Left lung (tissue), 10 donors: Measurements from ENCODE around the gene ABHD17B. TPM values are rescaled to one million over a fixed set of nuclear protein-coding genes. Genes with fewer than 3 reads are reported as not detected.

Source experiments
- ATAC-seq: fragments of 200-7000 bp; cut with Tn5 transposase; one replicate; pipeline ENCODE4 v1.9.1; 2020; ENCODE audit warnings: moderate library complexity
- DNase-seq, 4 donors: peaks; one replicate each; pipeline ENCODE4 v3.0.0-alpha.2; 2013 to 2020
- H3K27ac ChIP-seq, 2 donors: fragments of 200-600 bp; sonication (generic) in 1 of 2; one replicate each; pipeline versions ENCODE4 v1.5.0 to v1.8.0; 2020 to 2021
- H3K27me3 ChIP-seq, 2 donors: fragments of 200-600 bp; sonication (generic) in 1 of 2; one replicate each; pipeline versions ENCODE4 v1.5.0 to v1.8.0; 2020 to 2021
- H3K36me3 ChIP-seq, 2 donors: fragments of 200-600 bp; sonication (generic) in 1 of 2; one replicate each; pipeline versions ENCODE4 v1.5.0 to v1.8.0; 2020 to 2021
- H3K4me1 ChIP-seq, 2 donors: fragments of 200-600 bp; one replicate each; pipeline ENCODE4 v1.8.0; 2021
- H3K4me3 ChIP-seq, 2 donors: fragments of 200-600 bp; sonication (generic) in 1 of 2; one replicate each; pipeline versions ENCODE4 v1.5.0 to v1.8.0; 2020 to 2021; ENCODE audit warnings: mild to moderate bottlenecking in 1 of 2
- H3K9me3 ChIP-seq, 2 donors: fragments of 200-600 bp; sonication (generic) in 1 of 2; one replicate each; pipeline versions ENCODE4 v1.5.0 to v1.8.0; 2020 to 2021
- intact Hi-C, 2 donors: fragments of 100-400 bp; cut with DNase I; formaldehyde crosslinking; loops; one replicate each; pipeline versions ENCODE4 v1.11.2 to v1.14.2; 2022
- polyA plus RNA-seq, 6 donors: library from polyadenylated mRNA; unstranded; fragments of 120-200 nt; gene quantifications; one replicate each; pipeline ENCODE4 v1.2.1, GENCODE V29; 2013; ENCODE audit not compliant: insufficient read length in 6 of 6
- total RNA-seq, 2 donors: library from RNA; stranded (reverse); fragmentation: NEBNext Ultra II Directional; extraction: Animal tissue kit (Norgen Biotek cat#: 25700); gene quantifications; one replicate each; pipeline ENCODE4 v1.2.1, GENCODE V29; 2021
- TF ChIP-seq, protein P1 (sequence below), 2 donors: fragments of 200-600 bp; sonication (generic) in 1 of 2; IDR thresholded peaks; one replicate each; pipeline versions ENCODE4 v1.5.0 to v1.8.0; 2021; ENCODE audit warnings: antibody characterized with exemption in 2 of 2
- donor health status: DM: no; HTN: yes; CAD: no.
- donor health status: DM: no; HTN: no; CAD: no.

The ABHD17B gene
- total and polyA plus RNA-seq, 8 donors = 13.6 to 27.5 (median 25.8) TPM

DNA sequence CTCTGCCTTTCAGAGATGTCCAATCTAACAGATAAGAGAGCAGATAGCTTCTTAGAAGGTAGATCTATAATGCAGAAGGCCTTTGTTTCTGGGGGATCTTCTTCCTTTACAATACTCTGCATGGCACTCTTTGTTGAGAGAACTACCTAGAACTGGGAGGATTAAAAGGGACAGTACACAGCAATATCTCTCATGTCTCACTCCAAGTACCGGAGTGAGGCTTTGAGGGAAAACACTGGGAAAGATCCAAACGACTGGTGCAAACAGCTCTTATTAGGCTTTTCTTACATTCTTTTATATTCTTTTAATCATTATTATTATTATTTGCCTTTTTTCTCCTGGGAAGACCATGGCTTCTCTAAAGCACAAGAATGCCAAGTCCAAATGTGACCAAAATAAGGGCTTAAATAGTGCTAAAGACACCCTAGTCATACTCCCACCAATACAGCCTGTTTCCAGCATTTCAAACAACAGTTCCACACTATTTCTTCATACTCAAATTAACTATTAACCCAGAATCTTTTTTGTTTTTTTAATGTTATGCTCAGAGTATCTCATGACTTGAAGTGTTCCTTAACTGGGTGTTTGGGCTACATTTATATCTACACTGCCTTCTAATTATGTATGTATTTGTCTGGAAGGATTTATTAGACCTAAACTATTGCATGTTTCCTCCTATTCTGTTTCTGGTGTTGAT lies 52.7 kb downstream of the ABHD17B start:
- intact Hi-C loops = loop anchor here in 1 of 2 donors (10.0 kb wide), 1 partner anchor 57 kb away; the partner anchor contains the start of genes ABHD17B and C9orf85
- peaks cover 0 to 21% of the 10 kb centered on the region in 2 donors for H3K9me3 ChIP-seq
- DNase-seq (no peak), ATAC-seq (no peak)
- H3K4me3 ChIP-seq = no peak overlapping the region
- H3K36me3 ChIP-seq = no peaks in the 10 kb centered on the region
- H3K27me3 ChIP-seq = no peaks in the 10 kb centered on the region
- TF ChIP-seq, protein P1, sequence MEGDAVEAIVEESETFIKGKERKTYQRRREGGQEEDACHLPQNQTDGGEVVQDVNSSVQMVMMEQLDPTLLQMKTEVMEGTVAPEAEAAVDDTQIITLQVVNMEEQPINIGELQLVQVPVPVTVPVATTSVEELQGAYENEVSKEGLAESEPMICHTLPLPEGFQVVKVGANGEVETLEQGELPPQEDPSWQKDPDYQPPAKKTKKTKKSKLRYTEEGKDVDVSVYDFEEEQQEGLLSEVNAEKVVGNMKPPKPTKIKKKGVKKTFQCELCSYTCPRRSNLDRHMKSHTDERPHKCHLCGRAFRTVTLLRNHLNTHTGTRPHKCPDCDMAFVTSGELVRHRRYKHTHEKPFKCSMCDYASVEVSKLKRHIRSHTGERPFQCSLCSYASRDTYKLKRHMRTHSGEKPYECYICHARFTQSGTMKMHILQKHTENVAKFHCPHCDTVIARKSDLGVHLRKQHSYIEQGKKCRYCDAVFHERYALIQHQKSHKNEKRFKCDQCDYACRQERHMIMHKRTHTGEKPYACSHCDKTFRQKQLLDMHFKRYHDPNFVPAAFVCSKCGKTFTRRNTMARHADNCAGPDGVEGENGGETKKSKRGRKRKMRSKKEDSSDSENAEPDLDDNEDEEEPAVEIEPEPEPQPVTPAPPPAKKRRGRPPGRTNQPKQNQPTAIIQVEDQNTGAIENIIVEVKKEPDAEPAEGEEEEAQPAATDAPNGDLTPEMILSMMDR (IDR thresholded peaks at IDR 0.05) = no peak
- H3K27ac ChIP-seq = no peak overlapping the region
- H3K4me1 ChIP-seq = no peaks in the 10 kb centered on the region

DNA sequence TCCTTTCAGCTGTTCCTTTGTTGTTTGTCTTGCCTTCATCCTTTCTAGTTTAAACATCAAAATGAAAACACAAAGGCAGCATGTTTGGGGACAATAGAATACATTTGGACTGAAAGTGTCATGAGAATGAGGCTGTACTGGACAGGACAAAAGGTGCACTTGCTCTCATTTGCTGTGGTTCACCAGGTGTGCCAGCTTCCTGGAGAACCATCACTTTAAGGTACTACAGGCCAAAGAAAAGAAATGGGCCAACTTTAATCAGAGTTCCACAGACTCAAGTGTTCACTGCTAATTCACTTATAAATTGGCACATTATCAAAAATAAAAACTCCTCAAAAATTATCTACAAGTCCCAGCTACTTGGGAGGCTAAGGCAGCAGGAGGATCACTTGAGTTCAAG lies 53.8 kb downstream of the ABHD17B start:
- H3K27me3 ChIP-seq = no peaks in the 10 kb centered on the region
- no peaks in the 10 kb centered on the region for H3K36me3 ChIP-seq
- DNase-seq = peak in 1 of 4 donors; percentile 35
- no peak overlapping the region for H3K27ac ChIP-seq
- peaks cover 0 to 21% of the 10 kb centered on the region in 2 donors for H3K9me3 ChIP-seq
- TF ChIP-seq, protein P1 (IDR thresholded peaks at IDR 0.05) = no peak
- intact Hi-C loops = loop anchor here in 1 of 2 donors (10.0 kb wide), 1 partner anchor 58 kb away; the partner anchor contains the start of genes ABHD17B and C9orf85
- H3K4me1 ChIP-seq = no peaks in the 10 kb centered on the region
- peak; percentile 80 for ATAC-seq
- no peak overlapping the region for H3K4me3 ChIP-seq

DNA sequence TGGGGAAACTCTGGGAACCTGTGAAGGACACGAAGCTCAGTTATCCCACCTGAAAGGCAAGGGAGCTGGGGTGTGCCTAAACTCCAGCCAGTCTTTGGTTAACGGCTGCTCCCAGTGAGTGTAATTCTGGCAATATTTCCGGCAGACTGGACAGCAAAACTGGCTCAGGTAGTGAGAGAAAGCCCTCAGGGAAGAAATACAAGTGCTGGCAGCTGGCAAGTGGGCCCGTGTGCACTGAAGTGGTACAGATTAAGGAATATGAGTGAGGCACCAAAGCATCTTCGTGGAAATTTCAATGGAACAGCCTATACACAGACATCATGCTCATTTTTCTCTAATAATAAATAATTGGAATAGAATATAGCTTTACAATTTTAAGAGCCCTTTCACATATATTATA lies 56.2 kb downstream of the ABHD17B start:
- Histone ChIP-seq H3K4me3 (no peak overlapping the region), H3K4me1 (no peaks in the 10 kb centered on the region), H3K9me3 (peaks cover 0 to 7% of the 10 kb centered on the region in 2 donors), H3K27me3 (no peaks in the 10 kb centered on the region), H3K27ac (no peak overlapping the region), H3K36me3 (no peaks in the 10 kb centered on the region)
- TF ChIP-seq, protein P1 (IDR thresholded peaks at IDR 0.05) = no peak
- intact Hi-C loops = loop anchor here in 1 of 2 donors (10.0 kb wide), 1 partner anchor 60 kb away; the partner anchor contains the start of genes ABHD17B and C9orf85
- no peak for DNase-seq
- no peak for ATAC-seq

DNA sequence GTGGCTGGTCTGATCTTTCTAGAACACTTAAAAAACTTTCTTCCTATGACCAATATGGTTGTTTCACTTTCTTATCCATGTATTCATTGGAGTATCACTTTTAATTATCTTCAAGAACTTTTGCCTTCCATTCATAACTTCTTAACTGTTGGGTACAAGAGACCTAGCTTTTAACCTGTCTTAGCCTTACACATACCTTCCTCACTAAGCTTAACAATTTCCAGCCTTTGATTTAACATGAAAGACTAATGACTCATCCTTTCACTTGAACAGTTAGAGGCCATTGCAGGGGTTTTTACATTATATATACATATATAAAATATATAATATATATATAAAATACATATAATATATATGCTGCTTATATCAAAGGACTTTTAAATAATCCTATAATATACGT lies 57.9 kb downstream of the ABHD17B start:
- H3K27ac ChIP-seq = no peak overlapping the region
- DNase-seq = no peak
- TF ChIP-seq, protein P1 (IDR thresholded peaks at IDR 0.05) = no peak
- H3K4me1 ChIP-seq = no peaks in the 10 kb centered on the region
- intact Hi-C loops = loop anchor here in 1 of 2 donors (10.0 kb wide), 1 partner anchor 62 kb away; the partner anchor contains the start of genes ABHD17B and C9orf85
- no peak overlapping the region for H3K4me3 ChIP-seq
- H3K36me3 ChIP-seq = no peaks in the 10 kb centered on the region
- H3K9me3 ChIP-seq = no peaks in the 10 kb centered on the region
- H3K27me3 ChIP-seq = no peaks in the 10 kb centered on the region
- no peak for ATAC-seq

DNA sequence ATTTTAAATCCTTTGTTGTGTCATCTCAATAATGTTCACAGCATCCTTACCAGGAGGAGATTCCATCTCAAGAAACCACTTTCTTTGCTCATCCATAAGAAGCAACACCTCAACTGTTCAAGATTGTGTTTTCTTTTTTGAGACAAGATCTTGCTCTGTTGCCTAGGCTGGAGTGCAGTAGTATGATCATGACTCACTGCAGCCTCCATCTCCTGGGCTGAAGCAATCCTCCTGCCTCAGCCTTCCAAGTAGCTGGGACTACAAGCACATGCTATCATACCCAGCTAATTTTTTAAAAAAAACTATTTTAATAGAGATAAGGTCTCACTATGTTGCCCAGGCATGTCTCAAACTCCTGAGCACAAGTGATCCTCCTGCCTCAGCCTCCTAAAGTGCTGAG lies 60.0 kb downstream of the ABHD17B start:
- H3K4me3 ChIP-seq = no peak overlapping the region
- ATAC-seq (no peak), DNase-seq (no peak)
- H3K4me1 ChIP-seq = no peaks in the 10 kb centered on the region
- intact Hi-C loops = loop anchor here in 1 of 2 donors (10.0 kb wide), 1 partner anchor 64 kb away; the partner anchor contains the start of genes ABHD17B and C9orf85
- no peaks in the 10 kb centered on the region for H3K9me3 ChIP-seq
- TF ChIP-seq, protein P1 (IDR thresholded peaks at IDR 0.05) = no peak
- H3K27me3 ChIP-seq = no peaks in the 10 kb centered on the region
- no peak overlapping the region for H3K27ac ChIP-seq
- no peaks in the 10 kb centered on the region for H3K36me3 ChIP-seq
